GM21723 (cell line): ENCODE results near the gene CD47.
A peak's percentile ranks its signal among the peaks of the same experiment; 100 is the strongest.

Experiments used
- ATAC-seq: cut with Tn5 transposase; IDR thresholded peaks from one replicate; pipeline ENCODE4 v1.9.1; 2021; ENCODE audit warnings: mild to moderate bottlenecking, moderate library complexity; ENCODE audit not compliant: unreplicated experiment

The CD47 gene

DNA sequence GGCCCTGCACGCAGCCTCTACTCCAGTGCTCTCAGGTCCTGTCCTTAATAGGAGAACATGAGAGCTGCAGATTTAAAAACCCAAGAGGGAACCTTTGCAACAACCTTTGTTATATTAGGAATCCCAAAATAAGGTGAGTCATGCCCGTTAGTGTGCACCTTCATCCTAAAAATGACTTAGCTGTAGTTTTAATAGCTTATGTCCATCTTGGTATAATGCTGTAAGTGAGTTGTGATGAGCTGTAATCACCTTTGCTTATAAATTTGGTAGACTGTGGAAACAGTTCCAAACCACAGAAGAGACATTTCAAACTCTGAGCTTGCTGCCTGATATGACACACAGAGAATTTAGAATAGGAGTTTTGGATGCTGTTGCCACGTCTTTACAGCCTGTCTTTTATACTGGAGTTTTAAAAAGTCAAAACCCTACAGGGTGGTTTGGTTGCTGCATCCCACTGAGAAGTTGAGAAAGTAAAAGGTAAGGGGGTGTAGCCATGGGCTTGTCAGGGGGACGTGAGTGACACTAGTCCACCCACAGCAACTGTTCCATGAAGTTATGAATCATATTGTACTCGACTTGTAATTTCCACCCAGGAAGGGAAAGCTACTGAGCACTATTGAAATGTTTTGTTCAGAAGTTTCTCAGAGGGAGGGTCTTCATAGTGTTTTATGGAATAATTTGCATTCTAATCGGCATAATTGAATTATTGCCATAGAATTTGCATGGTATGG, 27.4 kb upstream of the CD47 start:
- ATAC-seq, result no peak

DNA sequence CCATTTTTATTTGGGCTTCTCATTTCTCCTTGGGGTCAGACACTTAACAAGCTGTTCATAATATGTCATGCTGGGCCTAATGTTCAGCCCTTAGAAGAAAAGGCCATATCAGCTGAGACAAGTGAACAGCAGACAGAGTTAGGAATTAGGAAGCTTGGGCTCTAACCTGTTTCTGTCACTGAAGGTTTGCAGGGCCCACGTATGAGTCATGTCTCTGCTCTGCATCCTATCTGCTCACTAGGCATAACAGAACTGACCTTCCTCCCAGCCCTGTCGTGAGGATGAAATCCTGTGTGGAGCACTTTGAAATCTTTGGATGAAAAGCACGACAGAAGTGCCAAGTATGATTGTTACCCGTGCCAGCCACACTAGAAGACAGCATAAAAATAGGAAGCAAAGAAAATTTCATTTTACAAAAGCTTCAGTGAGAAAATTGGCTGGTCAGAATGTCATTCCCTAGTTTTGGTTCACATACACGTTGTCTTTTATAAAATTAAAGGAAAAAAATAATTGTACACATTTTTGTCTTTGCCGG, 26.5 kb upstream of the CD47 start:
- ATAC-seq, result no peak

DNA sequence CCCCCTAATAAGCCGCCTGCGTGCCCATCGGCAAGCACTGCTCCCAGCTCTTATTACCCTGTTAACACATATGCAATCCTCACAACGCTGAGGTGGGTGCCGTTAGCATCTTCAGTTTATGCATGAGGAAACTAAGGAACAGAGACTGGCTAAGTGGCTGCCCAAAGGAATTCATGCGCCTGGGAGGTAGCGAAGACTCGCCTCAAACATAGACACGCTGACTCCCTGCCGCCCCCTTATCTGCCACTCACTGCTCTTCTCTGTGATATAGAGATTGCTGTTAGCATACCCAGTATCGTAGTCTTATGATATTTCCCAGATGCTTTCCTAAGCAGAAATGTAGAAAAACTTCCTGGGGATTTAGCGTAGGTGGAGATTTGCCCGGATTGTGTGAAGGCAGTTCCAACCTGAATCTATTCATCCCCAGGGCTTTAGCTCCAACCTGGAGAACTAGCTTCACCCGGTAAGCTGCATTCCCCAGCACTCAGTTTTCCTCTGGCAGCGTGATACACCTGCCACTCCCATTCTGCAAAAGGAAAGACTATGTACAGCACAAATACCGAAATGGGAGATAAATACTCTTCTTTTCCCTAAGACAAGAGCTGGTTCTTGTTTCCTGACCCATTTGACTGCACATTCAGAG, 23.7 kb upstream of the CD47 start:
- ATAC-seq, result no peak

DNA sequence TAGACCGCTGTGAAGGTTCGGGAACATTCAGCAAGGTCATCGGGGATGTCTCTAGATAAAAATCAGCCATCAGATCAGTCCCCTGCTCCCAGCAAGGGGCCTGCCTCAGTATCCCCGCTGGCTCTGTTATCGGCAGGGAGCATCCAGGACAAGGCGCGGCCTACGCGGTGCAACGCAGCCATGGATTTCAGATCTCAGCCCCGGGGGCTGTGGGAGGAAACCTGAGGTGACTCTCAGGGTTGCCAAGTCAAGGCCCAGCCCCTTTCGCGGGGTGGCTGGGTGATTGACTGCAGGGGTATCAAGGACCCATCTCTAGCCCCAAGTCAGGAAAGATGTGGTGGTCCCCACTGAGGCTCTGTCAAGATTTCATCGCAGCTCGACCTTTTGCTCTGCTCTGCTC, 23.1 kb upstream of the CD47 start:
- no peak for ATAC-seq

DNA sequence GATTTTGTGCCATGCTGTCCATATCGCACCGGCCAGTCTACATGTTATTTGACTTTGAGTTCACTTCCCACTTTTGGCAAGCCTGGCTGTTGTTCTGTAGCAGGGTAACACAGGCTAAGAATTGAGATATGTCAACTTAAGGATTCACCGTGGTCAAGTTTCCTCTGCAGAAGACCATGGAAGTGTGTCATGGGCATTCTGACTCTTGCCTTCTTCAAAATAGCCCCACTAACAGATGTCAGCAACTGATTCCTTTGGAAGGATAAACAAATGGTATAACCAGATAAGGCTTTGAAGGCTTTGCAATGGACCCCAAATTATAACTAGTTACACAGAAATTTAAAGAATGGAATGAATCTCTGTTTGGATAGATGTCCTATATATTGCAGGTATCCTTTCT, 20.1 kb upstream of the CD47 start:
- no peak for ATAC-seq

DNA sequence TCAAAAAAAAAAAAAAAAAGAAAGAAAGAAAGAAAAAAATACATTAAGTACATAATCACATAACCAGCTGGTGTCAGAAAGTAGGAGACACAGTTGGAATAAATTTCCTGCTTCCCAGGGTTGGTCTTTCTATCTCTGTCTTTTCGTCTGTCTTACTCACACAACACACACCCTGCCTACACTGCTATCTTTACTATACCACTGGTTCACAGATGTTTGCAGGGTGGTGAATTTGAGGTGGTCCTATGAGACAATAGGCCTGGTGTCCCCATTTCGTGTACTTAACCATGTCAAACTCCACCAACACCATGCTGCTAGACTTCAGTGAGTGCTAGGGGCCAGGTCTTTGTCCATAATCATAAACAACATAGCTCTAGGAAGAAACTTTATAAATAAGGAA, 17.6 kb upstream of the CD47 start:
- no peak for ATAC-seq

DNA sequence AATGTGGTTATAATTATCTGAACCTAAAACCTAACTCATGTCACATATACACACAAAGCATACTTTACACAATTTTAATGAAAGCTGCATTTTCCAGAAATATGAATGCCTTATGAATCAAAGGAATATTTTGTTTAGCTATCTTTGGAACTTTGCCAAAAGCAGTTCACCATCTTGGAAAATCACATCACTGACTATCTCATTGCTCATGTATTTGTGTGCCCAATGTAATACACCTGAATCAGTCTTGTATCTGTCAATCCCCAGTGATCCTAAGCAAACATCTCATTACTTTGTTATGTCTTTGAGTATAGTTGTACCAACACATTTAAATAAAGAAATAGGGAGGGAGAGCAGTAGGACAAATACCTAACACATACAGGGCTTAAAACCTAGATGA, 15.6 kb upstream of the CD47 start:
- no peak for ATAC-seq

DNA sequence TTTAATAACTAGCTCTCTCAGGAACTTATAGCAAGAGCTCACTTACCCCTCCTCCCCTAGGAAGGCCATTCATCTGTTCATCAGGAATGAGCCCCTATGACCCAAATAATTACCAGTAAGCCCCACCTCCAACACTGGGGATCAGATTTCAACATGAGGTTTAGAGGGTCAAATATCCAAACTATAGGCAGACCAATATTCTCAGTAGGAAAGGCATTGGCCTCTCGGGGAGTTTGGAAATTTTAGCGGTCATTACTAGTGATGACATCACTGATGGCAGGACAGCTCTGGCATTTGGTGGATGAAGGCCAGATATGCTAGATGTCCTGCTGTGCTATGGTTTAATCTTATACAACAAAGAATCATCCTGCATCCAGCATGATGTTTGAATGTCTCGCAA, 15.2 kb upstream of the CD47 start:
- no peak for ATAC-seq

DNA sequence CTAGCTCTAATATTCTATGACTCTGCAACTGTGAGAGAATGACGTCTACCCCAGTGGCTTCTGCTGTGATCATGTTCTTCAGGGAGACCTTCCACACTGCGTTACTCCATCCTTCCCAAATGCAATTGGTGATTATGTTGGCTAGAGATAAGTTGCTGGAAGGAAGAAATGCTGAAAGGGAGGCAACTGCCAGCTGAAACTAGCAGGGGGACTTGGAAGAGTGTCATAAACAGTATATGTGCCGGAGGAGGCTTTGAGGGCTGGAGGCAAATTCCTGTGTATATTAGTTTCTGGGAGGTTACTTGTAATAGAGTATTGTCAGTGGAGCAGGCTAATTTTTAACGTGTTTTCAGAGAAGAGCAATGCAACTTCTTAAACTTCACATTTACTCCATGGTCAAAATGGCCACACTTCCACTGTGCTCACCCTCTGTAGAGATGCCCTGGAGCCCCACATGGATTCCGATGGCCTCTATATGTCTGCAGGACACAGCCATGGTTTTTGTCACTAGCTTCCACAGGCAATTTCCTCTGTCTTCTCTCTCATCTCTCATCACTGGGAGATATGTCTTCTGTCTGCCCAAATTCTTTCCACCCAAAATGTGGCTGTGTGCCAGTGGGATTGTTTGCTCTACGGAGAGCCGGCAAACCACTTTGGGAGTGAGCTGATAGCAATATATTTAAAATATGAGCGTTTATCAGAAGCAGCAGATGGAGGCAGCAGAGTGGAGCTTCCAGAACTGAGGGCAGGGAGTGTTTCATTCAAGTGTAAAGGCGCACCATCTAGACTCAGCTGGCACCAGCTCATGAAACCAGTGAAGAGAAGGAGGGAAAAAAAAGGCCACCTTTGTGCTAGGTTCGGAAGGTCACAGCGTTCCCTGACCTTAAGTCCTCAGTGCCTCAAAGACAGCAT, 13.3 kb upstream of the CD47 start:
- ATAC-seq, result no peak

DNA sequence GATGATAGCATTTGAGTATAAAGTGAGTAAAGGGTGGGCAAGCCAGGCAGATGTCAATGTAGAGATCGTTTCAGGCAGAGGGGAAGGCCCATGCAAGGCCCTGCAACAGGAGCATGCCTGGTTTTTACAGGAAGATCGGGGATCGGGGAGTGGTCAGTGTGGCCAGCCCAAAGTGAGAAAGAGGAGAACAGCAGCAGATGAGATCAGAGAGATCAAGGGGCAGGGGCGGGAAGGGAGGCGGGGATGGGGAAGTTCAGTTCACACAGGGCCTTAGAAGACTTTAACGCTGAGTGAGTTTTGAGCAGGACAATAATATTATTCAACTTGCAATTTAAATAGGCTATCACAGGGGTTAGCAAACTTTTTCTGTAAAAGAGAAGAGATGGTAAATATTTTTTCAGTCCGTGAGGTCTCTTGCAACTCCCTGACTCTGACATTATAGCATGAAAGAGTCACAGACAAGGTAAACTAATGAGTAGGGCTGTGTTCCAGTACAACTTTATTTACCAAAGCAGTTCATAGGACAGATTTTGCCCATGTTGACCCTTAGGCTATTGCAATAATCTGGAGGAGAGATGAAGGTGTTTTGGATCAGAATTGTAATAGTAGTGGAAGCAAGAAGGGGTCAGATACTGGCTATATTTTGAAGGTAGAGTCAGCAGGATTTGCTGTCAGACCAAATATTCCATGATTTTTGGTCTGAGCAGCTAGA, 12.4 kb upstream of the CD47 start:
- ATAC-seq, result no peak

DNA sequence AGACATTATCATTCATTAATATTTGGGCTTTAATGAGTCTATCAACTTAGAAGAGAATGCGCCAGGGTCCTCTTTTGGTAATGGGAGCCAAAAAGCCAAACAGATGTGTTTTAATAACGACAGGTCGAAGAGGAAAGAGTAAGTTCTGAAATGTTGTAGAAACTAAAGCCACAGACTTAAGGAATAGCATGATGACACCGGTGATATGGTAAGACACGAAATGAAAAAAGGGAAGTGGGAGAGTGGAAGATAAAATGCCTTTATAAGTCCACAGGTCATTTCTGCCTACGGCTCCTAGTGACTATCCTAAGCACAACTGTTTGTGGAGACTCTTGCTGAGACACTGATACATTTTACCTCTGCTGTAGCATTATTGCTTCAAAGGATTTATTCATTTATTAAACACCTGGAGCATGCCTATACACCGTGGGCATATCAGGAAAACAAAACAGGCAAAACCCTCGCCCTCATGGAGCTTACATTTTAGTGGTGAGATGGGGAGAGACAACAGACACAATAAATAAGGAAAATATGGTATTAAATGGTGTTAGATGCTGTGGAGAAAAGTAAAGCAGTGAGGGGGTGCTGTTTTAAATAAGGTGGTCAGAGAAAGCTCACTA, 11.7 kb upstream of the CD47 start:
- ATAC-seq, result no peak

DNA sequence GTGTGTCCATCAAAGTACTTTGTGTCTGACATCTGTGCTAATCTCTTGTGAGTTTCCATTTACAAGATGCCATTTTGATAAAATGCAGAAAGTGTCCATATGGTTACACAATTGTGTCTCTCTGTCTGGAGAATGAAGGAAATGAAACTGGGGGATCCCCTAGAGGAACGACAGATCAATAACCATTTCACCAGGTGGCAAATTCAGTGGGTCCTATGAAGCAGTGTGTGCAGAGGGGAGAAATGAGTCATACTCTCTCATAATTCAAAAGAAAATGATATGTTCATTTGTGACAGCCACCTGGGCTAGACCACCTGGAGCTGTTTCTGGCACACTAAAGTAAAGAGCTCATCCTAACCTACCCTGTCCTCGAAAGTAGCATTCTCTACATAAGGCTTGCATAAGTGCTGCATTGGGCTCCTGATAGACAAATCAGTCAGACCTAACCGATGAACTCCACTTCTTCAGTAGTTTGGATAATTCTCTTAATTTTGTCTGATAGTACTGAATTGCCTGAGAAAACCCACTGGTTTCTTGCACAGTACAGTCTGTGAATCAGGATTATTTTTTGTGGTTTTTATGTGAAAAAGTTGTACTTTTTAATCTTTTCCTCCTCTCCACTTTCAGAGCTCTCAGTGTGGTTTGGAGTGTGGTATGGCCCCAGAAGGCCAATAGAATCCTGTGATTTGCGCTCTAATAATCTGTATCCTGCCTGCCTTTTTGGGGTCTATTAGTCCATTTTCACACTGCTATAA, 10.3 kb upstream of the CD47 start:
- ATAC-seq, result peak; percentile 91

DNA sequence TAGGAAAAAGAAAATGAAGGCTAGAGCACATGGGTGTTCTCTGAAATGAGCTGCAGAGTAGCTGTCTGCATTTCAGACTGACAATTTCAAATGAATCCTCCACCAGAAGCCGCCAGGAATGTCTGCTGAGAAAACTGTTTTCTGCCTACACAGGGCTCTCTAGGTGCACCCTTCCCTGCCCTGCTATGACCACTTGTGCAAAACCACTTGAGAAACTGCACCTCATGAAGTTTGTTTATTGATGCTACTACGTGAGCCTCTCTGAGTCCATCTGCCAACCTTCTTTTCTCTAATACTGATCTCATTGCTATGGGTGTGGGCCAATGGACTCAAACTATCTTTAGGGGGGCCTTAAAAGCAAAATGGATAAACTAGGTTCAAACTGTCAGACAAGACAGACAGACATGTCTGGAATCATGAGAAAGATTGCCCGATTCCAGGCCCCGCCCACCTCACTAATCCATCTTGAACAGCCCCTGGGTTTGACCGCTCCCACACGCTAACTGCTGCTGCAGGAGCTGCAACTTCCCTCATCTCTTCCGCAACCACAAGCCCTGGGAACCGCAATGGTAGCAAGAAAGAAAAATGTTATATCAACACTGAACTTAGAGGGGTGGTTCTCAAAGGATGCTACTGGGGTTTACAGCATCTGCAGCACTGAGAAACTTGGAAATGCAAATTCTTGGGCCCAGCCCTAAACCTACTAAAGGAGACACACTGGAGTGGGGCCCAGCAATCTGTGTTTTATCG, 9.0 kb upstream of the CD47 start:
- ATAC-seq, result peak; percentile 20

DNA sequence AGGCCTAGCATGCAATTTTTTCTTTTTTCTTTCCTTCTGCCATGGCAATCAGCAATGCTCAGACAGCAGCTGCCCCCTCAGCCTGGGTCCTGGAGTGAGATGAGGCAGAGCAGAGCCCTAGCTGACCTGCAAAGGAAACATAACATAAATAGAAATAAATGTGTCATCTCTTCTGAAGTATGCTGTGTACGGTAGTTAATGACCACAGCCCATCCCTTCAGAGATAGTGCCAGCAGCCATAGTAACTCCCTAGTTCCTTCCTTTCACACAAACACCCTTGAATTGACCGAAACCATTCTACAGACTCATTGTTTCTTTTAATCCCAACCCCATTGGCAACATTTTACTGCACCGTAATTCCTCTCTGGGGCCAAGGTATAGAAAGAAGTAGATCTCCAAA, 8.4 kb upstream of the CD47 start:
- no peak for ATAC-seq

DNA sequence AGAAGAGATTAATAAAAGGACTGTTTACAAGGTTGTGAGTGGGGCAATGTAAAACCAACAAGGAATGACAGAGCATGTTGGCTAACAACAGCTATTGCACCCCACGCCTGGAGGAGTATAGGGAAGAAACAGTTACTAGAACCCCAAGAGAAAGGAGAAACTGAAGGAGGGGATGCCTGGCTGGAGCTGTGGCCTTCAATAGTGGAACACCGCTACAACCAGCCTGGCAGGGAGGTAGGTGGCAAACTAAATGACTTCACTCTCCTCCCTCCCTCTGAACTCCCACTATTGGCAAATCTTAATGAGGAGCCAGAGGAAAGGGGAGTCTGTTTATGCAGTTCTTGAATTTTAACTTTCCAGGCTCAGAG, 7.2 kb upstream of the CD47 start:
- ATAC-seq, result no peak

DNA sequence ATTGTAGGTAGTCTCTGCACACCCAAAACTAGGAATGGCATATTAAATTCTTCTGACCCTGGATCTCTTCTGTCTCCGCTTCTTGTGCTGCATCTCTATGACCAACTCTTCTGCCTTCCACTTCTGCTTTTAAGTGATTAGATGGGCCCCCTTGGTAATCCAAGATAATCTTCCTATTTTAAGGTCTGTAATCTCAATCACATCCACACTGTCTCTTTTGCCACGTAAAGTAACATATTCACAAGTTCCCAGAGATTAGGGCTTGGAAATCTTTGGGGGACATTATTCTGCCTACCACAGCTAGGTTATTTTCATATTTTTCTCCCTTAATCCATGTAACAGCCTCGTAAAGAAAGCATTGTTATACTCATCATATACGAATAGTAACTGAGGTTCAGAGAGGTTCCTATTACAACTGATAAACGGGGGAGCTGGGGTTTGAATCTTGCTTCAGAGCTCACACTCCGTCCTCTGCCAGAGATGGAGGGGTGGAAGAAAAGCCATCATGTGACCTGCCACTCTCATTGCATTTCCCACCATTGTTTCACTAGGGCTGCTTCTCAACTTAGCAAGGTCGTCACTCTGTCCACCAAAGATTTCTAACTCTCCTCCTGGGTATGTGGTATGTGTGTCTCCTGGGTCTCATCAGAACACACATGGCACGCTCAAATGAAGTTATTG, 6.6 kb upstream of the CD47 start:
- ATAC-seq, result no peak

DNA sequence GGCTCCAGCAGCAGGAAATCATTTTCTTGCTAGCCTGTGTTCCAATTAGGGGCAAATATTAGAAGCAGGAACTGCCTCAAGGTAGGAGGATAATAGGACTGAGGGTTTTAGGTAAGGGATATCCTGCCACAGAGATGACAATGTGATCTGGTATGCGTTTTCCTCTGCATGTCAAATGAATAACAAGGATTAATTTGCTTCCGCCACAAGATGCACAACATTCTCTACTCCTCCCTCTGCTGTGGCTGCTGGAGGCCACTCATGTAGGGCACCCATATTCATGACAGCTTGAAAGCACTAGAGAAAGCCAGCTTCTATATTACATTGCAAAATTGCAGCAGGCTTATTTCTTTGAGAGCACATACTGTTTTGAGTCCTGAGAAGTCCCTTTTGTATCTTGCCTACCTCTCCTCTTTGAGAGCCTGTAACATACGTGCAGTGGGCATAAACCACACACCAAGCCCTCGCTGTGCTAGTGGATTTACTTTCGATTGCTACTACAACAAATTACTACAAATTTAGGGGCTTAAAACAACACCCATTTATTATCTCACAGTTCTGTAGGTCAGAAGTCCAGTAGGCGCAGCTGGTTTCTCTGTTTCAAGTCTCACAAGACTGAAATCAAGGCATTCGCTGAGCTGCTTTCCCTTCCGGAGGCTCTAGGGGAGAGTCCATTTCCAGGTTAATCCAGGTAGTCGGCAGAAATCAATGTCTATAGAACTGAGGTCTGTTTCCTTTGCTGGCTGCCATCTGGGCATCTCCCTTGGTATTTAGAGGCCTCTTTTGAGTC, 5.9 kb upstream of the CD47 start:
- ATAC-seq, result no peak

DNA sequence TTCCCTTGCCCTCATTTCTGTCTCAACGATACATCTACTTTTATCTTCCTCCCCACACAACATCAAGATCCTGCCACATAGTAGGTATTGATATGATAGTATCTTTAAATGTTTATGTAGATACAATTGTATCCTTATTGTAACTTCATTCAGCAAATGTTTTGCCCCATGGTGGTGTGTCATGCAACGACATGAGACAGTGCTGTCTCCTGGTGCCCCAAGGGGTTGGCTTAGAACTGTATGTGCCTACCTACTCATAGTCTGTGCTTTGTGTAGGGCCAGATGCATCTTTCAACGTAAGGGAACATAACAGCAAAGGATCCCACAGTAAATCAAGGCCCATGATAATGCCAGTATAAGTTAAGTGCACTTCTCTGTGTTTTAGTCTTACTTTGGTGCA, 2.8 kb upstream of the CD47 start:
- ATAC-seq, result no peak
